Neural progenitor cell (in vitro differentiated cells): Measurements from ENCODE around the gene MACROH2A1. TPM values are rescaled to one million over a fixed set of nuclear protein-coding genes. Genes with fewer than 3 reads are reported as not detected.

Experiments used
- DNase-seq: peaks from one replicate; pipeline ENCODE4 v3.0.0-alpha.2; 2016; ENCODE audit warnings: low spot score
- H2AFZ ChIP-seq: fragments of 200-600 bp; sonication (generic); replicated peaks from 2 replicates; pipeline ENCODE4 v1.6.1; 2016; ENCODE audit warnings: antibody characterized with exemption
- H3F3A ChIP-seq: fragments of 200-600 bp; sonication (generic); 2 replicates; pipeline ENCODE4 v1.6.1; 2016; ENCODE audit warnings: antibody characterized with exemption, low read depth
- H3K27ac ChIP-seq: fragments of 200-600 bp; sonication (generic); 2 replicates; pipeline ENCODE4 v1.5.1; 2016; ENCODE audit warnings: mild to moderate bottlenecking
- H3K27me3 ChIP-seq: fragments of 200-600 bp; sonication (generic); 2 replicates; pipeline ENCODE4 v1.6.1; 2016; ENCODE audit warnings: mild to moderate bottlenecking, moderate library complexity
- H3K36me3 ChIP-seq: fragments of 200-600 bp; sonication (generic); 2 replicates; pipeline ENCODE4 v1.5.1; 2016
- H3K4me1 ChIP-seq: fragments of 200-600 bp; sonication (generic); 2 replicates; pipeline ENCODE4 v1.6.1; 2016; ENCODE audit warnings: mixed run types
- H3K4me2 ChIP-seq: fragments of 200-600 bp; sonication (generic); 2 replicates; pipeline ENCODE4 v1.6.1; 2016
- H3K4me3 ChIP-seq: fragments of 200-600 bp; sonication (generic); 2 replicates; pipeline ENCODE4 v1.5.1; 2016
- H3K79me2 ChIP-seq: fragments of 200-600 bp; sonication (generic); 2 replicates; pipeline ENCODE4 v1.6.1; 2016; ENCODE audit warnings: low read depth
- H3K9ac ChIP-seq: fragments of 200-600 bp; sonication (generic); 2 replicates; pipeline ENCODE4 v1.6.1; 2016
- H3K9me3 ChIP-seq: fragments of 200-600 bp; sonication (generic); 2 replicates; pipeline ENCODE4 v1.5.1; 2016; ENCODE audit warnings: low read depth
- H4K20me1 ChIP-seq: fragments of 200-600 bp; sonication (generic); 2 replicates; pipeline ENCODE4 v1.6.1; 2016; ENCODE audit warnings: low read depth
- H3K27ac Mint-ChIP-seq: 3 replicates; pipeline ENCODE4 v1.8.0; 2021; ENCODE audit warnings: mixed read lengths
- H3K27me3 Mint-ChIP-seq: 2 replicates; pipeline ENCODE4 v1.8.0; 2022; ENCODE audit warnings: low read depth, mild to moderate bottlenecking, inconsistent platforms, moderate library complexity, mixed read lengths; ENCODE audit not compliant: insufficient read depth
- H3K36me3 Mint-ChIP-seq: 3 replicates; pipeline ENCODE4 v1.8.0; 2021; ENCODE audit warnings: mixed read lengths
- H3K4me1 Mint-ChIP-seq: 3 replicates; pipeline ENCODE4 v1.8.0; 2021; ENCODE audit warnings: mixed read lengths
- H3K4me3 Mint-ChIP-seq: 3 replicates; pipeline ENCODE4 v1.8.0; 2021; ENCODE audit warnings: mild to moderate bottlenecking, moderate library complexity, mixed read lengths
- H3K9me3 Mint-ChIP-seq: 3 replicates; pipeline ENCODE4 v1.8.0; 2020; ENCODE audit warnings: mixed read lengths
- CTCF ChIP-seq: fragments of 200-600 bp; sonication (generic); IDR thresholded peaks from 2 replicates; pipeline ENCODE4 v1.5.1; 2017; ENCODE audit warnings: antibody characterized with exemption, mild to moderate bottlenecking
- EZH2 ChIP-seq: fragments of 200-600 bp; sonication (generic); IDR thresholded peaks from 2 replicates; pipeline ENCODE4 v1.6.1; 2017; ENCODE audit warnings: antibody characterized with exemption, mild to moderate bottlenecking, moderate library complexity
- EZH2phosphoT487 ChIP-seq: fragments of 200-600 bp; sonication (generic); IDR thresholded peaks from 2 replicates; pipeline ENCODE4 v1.6.1; 2017; ENCODE audit warnings: antibody characterized with exemption
- total RNA-seq: library from RNA; depleted of rRNA; stranded (reverse); fragments of >200 nt; gene quantifications from 2 replicates; pipeline ENCODE4 v1.2.3, GENCODE V29; 2015; ENCODE audit warnings: low replicate concordance

Gene MACROH2A1
- total RNA-seq, 1 donor from 2014 or later = 179 TPM

- no peaks in the 10 kb centered on the region for H3K9me3 ChIP-seq
- no peaks in the 10 kb centered on the region for H3F3A ChIP-seq
- H3K79me2 ChIP-seq = no peaks in the 10 kb centered on the region
- no peaks in the 10 kb centered on the region for H3K4me1 ChIP-seq
- no peak overlapping the region for H3K27ac ChIP-seq
- Mint-ChIP-seq H3K4me3 (no peak overlapping the region), H3K27me3 (peaks cover 5% of the 10 kb centered on the region), H3K36me3 (peaks cover 30% of the 10 kb centered on the region), H3K9me3 (no peaks in the 10 kb centered on the region), H3K4me1 (no peaks in the 10 kb centered on the region), H3K27ac (no peak overlapping the region)
- H2AFZ ChIP-seq = no peak overlapping the region
- TF ChIP-seq CTCF = no peak
- TF ChIP-seq EZH2phosphoT487 = no peak
- TF ChIP-seq EZH2 = no peak
- no peaks in the 10 kb centered on the region for H3K27me3 ChIP-seq
- no peaks in the 10 kb centered on the region for H3K36me3 ChIP-seq
- no peak overlapping the region for H3K4me2 ChIP-seq
- no peak overlapping the region for H3K4me3 ChIP-seq
- no peak for DNase-seq
- no peak overlapping the region for H3K9ac ChIP-seq
- peaks cover 23% of the 10 kb centered on the region for H4K20me1 ChIP-seq
Observed at GRCh38 chr5:135348918-135349317, 50.1 kb downstream of the MACROH2A1 start.

- Mint-ChIP-seq H3K4me3 (no peak overlapping the region), H3K9me3 (no peaks in the 10 kb centered on the region), H3K27me3 (peaks cover 5% of the 10 kb centered on the region), H3K36me3 (peaks cover 43% of the 10 kb centered on the region), H3K4me1 (no peaks in the 10 kb centered on the region), H3K27ac (no peak overlapping the region)
- no peak overlapping the region for H2AFZ ChIP-seq
- no peak for DNase-seq
- no peaks in the 10 kb centered on the region for H3K4me1 ChIP-seq
- H3K27me3 ChIP-seq = no peaks in the 10 kb centered on the region
- H3K9me3 ChIP-seq = no peaks in the 10 kb centered on the region
- H3K4me2 ChIP-seq = no peak overlapping the region
- H3K27ac ChIP-seq = no peak overlapping the region
- H3K9ac ChIP-seq = no peak overlapping the region
- no peaks in the 10 kb centered on the region for H3K36me3 ChIP-seq
- no peak overlapping the region for H3K4me3 ChIP-seq
- TF ChIP-seq EZH2 = no peak
- TF ChIP-seq CTCF = no peak
- TF ChIP-seq EZH2phosphoT487 = no peak
- no peaks in the 10 kb centered on the region for H3K79me2 ChIP-seq
- no peaks in the 10 kb centered on the region for H3F3A ChIP-seq
- H4K20me1 ChIP-seq = peaks cover 17% of the 10 kb centered on the region
Observed at GRCh38 chr5:135347392-135347791, 51.6 kb downstream of the MACROH2A1 start.

- Histone ChIP-seq H3K4me1 (no peaks in the 10 kb centered on the region), H3K36me3 (no peaks in the 10 kb centered on the region), H3K79me2 (no peaks in the 10 kb centered on the region), H3K27me3 (no peaks in the 10 kb centered on the region), H3K9me3 (no peaks in the 10 kb centered on the region), H3K4me2 (no peak overlapping the region), H3K9ac (no peak overlapping the region), H2AFZ (no peak overlapping the region), H3K27ac (no peak overlapping the region), H3F3A (no peaks in the 10 kb centered on the region), H3K4me3 (no peak overlapping the region), H4K20me1 (peaks cover 17% of the 10 kb centered on the region)
- no peaks in the 10 kb centered on the region for H3K4me1 Mint-ChIP-seq
- H3K36me3 Mint-ChIP-seq = peaks cover 42% of the 10 kb centered on the region
- H3K27ac Mint-ChIP-seq = no peak overlapping the region
- no peak overlapping the region for H3K4me3 Mint-ChIP-seq
- DNase-seq = no peak
- H3K9me3 Mint-ChIP-seq = no peaks in the 10 kb centered on the region
- peaks cover 6% of the 10 kb centered on the region for H3K27me3 Mint-ChIP-seq
- TF ChIP-seq EZH2 = no peak
- TF ChIP-seq EZH2phosphoT487 = no peak
- TF ChIP-seq CTCF = no peak
Observed at GRCh38 chr5:135345956-135346731, 52.9 kb downstream of the MACROH2A1 start.
